Adipocyte (in vitro differentiated cells): Measurements from ENCODE around the gene UNC13D.
"Not testable (repeated sequence)": the region's sequence is repeated elsewhere in the genome, so short reads cannot be mapped to it uniquely, and the experiment has no call there.

Experiments used
- DNase-seq: peaks from one replicate; pipeline ENCODE4 v3.0.0-alpha.2; 2015; ENCODE audit warnings: low read depth
- H3K27me3 ChIP-seq: replicated peaks from 2 replicates; pipeline ENCODE4 v1.7.0; 2013; ENCODE audit warnings: mild to moderate bottlenecking, low read length, moderate library complexity; ENCODE audit not compliant: control insufficient read depth, insufficient read depth
- H3K36me3 ChIP-seq: 2 replicates; pipeline ENCODE4 v1.7.0; 2013; ENCODE audit warnings: low read length, mild to moderate bottlenecking, moderate library complexity; ENCODE audit not compliant: control insufficient read depth, insufficient read depth, severe bottlenecking
- H3K4me1 ChIP-seq: 2 replicates; pipeline ENCODE4 v1.7.0; 2013; ENCODE audit warnings: mild to moderate bottlenecking, low read length, moderate library complexity; ENCODE audit not compliant: control insufficient read depth, insufficient read depth
- H3K4me3 ChIP-seq: 2 replicates; pipeline ENCODE4 v1.7.0; 2013; ENCODE audit warnings: mild to moderate bottlenecking, low read length, moderate library complexity
- H3K9ac ChIP-seq: 2 replicates; pipeline ENCODE4 v1.7.0; 2013; ENCODE audit warnings: mild to moderate bottlenecking, low read length, moderate library complexity
- H3K9me3 ChIP-seq: 2 replicates; pipeline ENCODE4 v1.7.0; 2013; ENCODE audit warnings: mild to moderate bottlenecking, low read length, moderate library complexity; ENCODE audit not compliant: control insufficient read depth

UNC13D gene

GRCh38 chr17:75779250-75779986, 64.8 kb downstream of the UNC13D start:
- no peaks in the 10 kb centered on the region for H3K9me3 ChIP-seq
- H3K36me3 ChIP-seq: peaks cover 33% of the 10 kb centered on the region
- DNase-seq: peak; percentile 99
- peaks cover 37% of the 10 kb centered on the region for H3K4me1 ChIP-seq
- H3K27me3 ChIP-seq: no peaks in the 10 kb centered on the region
- H3K4me3 ChIP-seq: peak overlapping the region; percentile 92
- peak overlapping the region; percentile 98 for H3K9ac ChIP-seq

- H3K9me3 ChIP-seq: no peaks in the 10 kb centered on the region
- no peak for DNase-seq
- H3K27me3 ChIP-seq: no peaks in the 10 kb centered on the region
- peaks cover 33% of the 10 kb centered on the region for H3K36me3 ChIP-seq
- peaks cover 32% of the 10 kb centered on the region for H3K4me1 ChIP-seq
- H3K9ac ChIP-seq: peak overlapping the region; percentile 98
- H3K4me3 ChIP-seq: peak overlapping the region; percentile 92
These were observed 65.3 kb downstream of the UNC13D start for GRCh38 chr17:75778861-75779249.

- peak overlapping the region; percentile 98 for H3K9ac ChIP-seq
- not testable (repeated sequence) for DNase-seq, H3K27me3 ChIP-seq, H3K9me3 ChIP-seq
- H3K36me3 ChIP-seq: peaks cover 33% of the 10 kb centered on the region
- H3K4me3 ChIP-seq: peak overlapping the region; percentile 92
- peaks cover 27% of the 10 kb centered on the region for H3K4me1 ChIP-seq
These were observed 65.9 kb downstream of the UNC13D start for GRCh38 chr17:75778066-75778860.

GRCh38 chr17:75777296-75777922, 66.8 kb downstream of the UNC13D start:
- peak; percentile 32 for DNase-seq

More at GRCh38 chr17:75777296-75777922, 66.8 kb downstream of the UNC13D start:
- no peaks in the 10 kb centered on the region for H3K27me3 ChIP-seq
- H3K4me1 ChIP-seq: peaks cover 29% of the 10 kb centered on the region
- H3K4me3 ChIP-seq: peak overlapping the region; percentile 92
- H3K9me3 ChIP-seq: no peaks in the 10 kb centered on the region
- peak overlapping the region; percentile 98 for H3K9ac ChIP-seq
- H3K36me3 ChIP-seq: peaks cover 33% of the 10 kb centered on the region
